K562 (cell line): ENCODE data around the gene CCDC184. TPM values are rescaled to one million over a fixed set of nuclear protein-coding genes. Genes with fewer than 3 reads are reported as not detected.

Source experiments
- MEIS2 ChIP-seq: fragments of 450-650 bp; IDR thresholded peaks from 2 replicates; pipeline ENCODE4 v1.6.1; 2014; ENCODE audit warnings: mild to moderate bottlenecking; ENCODE audit not compliant: partially characterized antibody
- NCOR1 ChIP-seq: fragments of 450-650 bp; IDR thresholded peaks from 2 replicates; pipeline ENCODE4 v1.6.1; 2016; ENCODE audit warnings: mild to moderate bottlenecking, moderate library complexity
- PHF20 ChIP-seq: fragments of 450-650 bp; IDR thresholded peaks from 2 replicates; pipeline ENCODE4 v1.6.1; 2018; ENCODE audit not compliant: partially characterized antibody
- PHF21A ChIP-seq: fragments of 450-650 bp; IDR thresholded peaks from 2 replicates; pipeline ENCODE4 v1.6.1; 2017; ENCODE audit warnings: low read depth, borderline replicate concordance
- RBM17 ChIP-seq: fragments of 200-400 bp; formaldehyde crosslinking; IDR thresholded peaks from 2 replicates; pipeline ENCODE4 v1.6.1; 2017; ENCODE audit warnings: low read depth, mild to moderate bottlenecking, low read length, borderline replicate concordance
- RBM22 ChIP-seq: fragments of 200-400 bp; formaldehyde crosslinking; IDR thresholded peaks from 2 replicates; pipeline ENCODE4 v1.6.1; 2018; ENCODE audit warnings: low read length, low read depth; ENCODE audit not compliant: poor library complexity, severe bottlenecking
- SMARCA5 ChIP-seq: fragments of 450-650 bp; IDR thresholded peaks from 2 replicates; pipeline ENCODE4 v1.6.1; 2016
- TAL1 ChIP-seq: fragments of 450-650 bp; IDR thresholded peaks from 2 replicates; pipeline ENCODE4 v1.6.1; 2016; ENCODE audit warnings: mild to moderate bottlenecking
- WHSC1 ChIP-seq: IDR thresholded peaks from one replicate; pipeline ENCODE4 v1.6.1; 2012; ENCODE audit warnings: low read length, control low read depth, inconsistent platforms
- XRCC5 ChIP-seq: fragments of 200-400 bp; formaldehyde crosslinking; IDR thresholded peaks from 2 replicates; pipeline ENCODE4 v1.6.1; 2017; ENCODE audit warnings: low read depth, mild to moderate bottlenecking, low read length
- ZC3H8 ChIP-seq: fragments of 450-650 bp; IDR thresholded peaks from 2 replicates; pipeline ENCODE4 v1.6.1; 2017
- ZNF224 ChIP-seq: sonication (generic); formaldehyde crosslinking; IDR thresholded peaks from 2 replicates; pipeline ENCODE4 v1.8.0; 2022; ENCODE audit warnings: mild to moderate bottlenecking, missing genetic modification reagents
- ZSCAN32 ChIP-seq: fragments of 450-650 bp; formaldehyde crosslinking; IDR thresholded peaks from 2 replicates; pipeline ENCODE4 v1.4.0; 2020; ENCODE audit warnings: mild to moderate bottlenecking, moderate library complexity
- polyA plus RNA-seq, 8 experiments: library from polyadenylated mRNA; depleted of rRNA in 4 of 8; stranded (reverse) in 5 of 8; unstranded in 3 of 8; fragments of >200 nt; fragmentation: Nextera tagmentation in 2 of 8; fragmentation: Illumina TruSeq in 1 of 8; extraction: Ambion mirVana in 2 of 8; extraction: Trizol in 1 of 8; gene quantifications; 2 replicates each; pipeline versions ENCODE4 v1.2.1 to v1.2.3, GENCODE V29; 2011 to 2014; ENCODE audit warnings: inconsistent platforms in 1 of 8, missing spikeins in 1 of 8
- total RNA-seq, 7 experiments: library from RNA; depleted of rRNA in 6 of 7; stranded (reverse); fragments of >200 nt in 6 of 7; fragmentation: Illumina TruSeq in 2 of 7; extraction: Trizol in 2 of 7; gene quantifications; 2 replicates each; pipeline versions ENCODE4 v1.2.1 to v1.2.3, GENCODE V29; 2011 to 2021; ENCODE audit warnings: low replicate concordance in 1 of 7
- TF ChIP-seq, protein P1 (sequence below): fragments of 250-450 bp; sonication (Bioruptor Pico); IDR thresholded peaks from 2 replicates; pipeline ENCODE4 v1.4.0; 2020; ENCODE audit warnings: mild to moderate bottlenecking, moderate library complexity
- TF ChIP-seq, protein P2 (sequence below): sonication (generic); formaldehyde crosslinking; IDR thresholded peaks from 2 replicates; pipeline ENCODE4 v1.8.0; 2022; ENCODE audit warnings: mild to moderate bottlenecking, low read depth, missing genetic modification reagents
- TF ChIP-seq, protein P3 (sequence below): fragments of 250-450 bp; sonication (Bioruptor Pico); IDR thresholded peaks from 2 replicates; pipeline ENCODE4 v1.5.0; 2022; ENCODE audit warnings: mild to moderate bottlenecking
- TF ChIP-seq, protein P4 (sequence below), 3 experiments: IDR thresholded peaks in 2 of 3; conservative IDR thresholded peaks in 1 of 3; 2 replicates each; pipeline ENCODE4 v1.5.1; 2011 to 2012; ENCODE audit warnings: low read length in 3 of 3, mild to moderate bottlenecking in 3 of 3, control low read depth in 2 of 3, improper control_type of control experiment in 1 of 3, inconsistent platforms in 1 of 3, low read depth in 1 of 3, mixed read lengths in 1 of 3, moderate library complexity in 1 of 3; ENCODE audit not compliant: insufficient read depth in 2 of 3
- TF ChIP-seq, protein P5 (sequence below): fragments of 250-450 bp; sonication (Bioruptor Pico); IDR thresholded peaks from 2 replicates; pipeline ENCODE4 v1.5.0; 2020; ENCODE audit warnings: mild to moderate bottlenecking

The CCDC184 gene
- total and polyA plus RNA-seq, 9 of the 15 experiments (the other 6 are each of a cell fraction or from before 2014, with no cell fraction given): 0.09 TPM; not detected in 8

DNA sequence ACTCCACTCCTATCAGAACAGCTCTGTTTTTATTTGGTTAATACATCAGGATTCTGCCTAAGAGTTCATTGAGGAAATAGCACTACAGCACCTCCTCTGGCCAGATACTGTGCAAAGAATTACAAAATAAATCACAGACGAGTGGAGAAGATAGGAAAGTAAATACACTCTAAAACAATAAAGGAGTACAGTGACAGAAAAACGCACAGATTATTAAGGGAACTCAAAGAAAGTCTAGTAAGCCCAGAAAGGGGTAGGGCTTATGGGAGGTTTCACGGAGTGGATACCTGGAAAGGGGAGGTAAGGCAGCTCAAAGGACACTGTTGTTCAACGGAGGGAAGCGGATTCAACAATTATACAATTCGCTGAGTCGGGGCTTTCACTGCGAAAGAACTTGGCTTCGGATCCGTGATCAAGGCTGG, 14.1 kb downstream of the CCDC184 start (continued):
- TF ChIP-seq, protein P1, sequence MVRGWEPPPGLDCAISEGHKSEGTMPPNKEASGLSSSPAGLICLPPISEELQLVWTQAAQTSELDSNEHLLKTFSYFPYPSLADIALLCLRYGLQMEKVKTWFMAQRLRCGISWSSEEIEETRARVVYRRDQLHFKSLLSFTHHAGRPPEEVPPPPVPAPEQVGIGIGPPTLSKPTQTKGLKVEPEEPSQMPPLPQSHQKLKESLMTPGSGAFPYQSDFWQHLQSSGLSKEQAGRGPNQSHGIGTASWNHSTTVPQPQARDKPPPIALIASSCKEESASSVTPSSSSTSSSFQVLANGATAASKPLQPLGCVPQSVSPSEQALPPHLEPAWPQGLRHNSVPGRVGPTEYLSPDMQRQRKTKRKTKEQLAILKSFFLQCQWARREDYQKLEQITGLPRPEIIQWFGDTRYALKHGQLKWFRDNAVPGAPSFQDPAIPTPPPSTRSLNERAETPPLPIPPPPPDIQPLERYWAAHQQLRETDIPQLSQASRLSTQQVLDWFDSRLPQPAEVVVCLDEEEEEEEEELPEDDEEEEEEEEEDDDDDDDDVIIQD: no peak
- TF ChIP-seq, protein P2, sequence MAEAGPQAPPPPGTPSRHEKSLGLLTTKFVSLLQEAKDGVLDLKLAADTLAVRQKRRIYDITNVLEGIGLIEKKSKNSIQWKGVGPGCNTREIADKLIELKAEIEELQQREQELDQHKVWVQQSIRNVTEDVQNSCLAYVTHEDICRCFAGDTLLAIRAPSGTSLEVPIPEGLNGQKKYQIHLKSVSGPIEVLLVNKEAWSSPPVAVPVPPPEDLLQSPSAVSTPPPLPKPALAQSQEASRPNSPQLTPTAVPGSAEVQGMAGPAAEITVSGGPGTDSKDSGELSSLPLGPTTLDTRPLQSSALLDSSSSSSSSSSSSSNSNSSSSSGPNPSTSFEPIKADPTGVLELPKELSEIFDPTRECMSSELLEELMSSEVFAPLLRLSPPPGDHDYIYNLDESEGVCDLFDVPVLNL (CRISPR knock-in tag): no peak
- TF ChIP-seq, protein P3, sequence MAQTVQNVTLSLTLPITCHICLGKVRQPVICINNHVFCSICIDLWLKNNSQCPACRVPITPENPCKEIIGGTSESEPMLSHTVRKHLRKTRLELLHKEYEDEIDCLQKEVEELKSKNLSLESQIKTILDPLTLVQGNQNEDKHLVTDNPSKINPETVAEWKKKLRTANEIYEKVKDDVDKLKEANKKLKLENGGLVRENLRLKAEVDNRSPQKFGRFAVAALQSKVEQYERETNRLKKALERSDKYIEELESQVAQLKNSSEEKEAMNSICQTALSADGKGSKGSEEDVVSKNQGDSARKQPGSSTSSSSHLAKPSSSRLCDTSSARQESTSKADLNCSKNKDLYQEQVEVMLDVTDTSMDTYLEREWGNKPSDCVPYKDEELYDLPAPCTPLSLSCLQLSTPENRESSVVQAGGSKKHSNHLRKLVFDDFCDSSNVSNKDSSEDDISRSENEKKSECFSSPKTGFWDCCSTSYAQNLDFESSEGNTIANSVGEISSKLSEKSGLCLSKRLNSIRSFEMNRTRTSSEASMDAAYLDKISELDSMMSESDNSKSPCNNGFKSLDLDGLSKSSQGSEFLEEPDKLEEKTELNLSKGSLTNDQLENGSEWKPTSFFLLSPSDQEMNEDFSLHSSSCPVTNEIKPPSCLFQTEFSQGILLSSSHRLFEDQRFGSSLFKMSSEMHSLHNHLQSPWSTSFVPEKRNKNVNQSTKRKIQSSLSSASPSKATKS (CRISPR knock-in tag): no peak
- TF ChIP-seq, protein P4, sequence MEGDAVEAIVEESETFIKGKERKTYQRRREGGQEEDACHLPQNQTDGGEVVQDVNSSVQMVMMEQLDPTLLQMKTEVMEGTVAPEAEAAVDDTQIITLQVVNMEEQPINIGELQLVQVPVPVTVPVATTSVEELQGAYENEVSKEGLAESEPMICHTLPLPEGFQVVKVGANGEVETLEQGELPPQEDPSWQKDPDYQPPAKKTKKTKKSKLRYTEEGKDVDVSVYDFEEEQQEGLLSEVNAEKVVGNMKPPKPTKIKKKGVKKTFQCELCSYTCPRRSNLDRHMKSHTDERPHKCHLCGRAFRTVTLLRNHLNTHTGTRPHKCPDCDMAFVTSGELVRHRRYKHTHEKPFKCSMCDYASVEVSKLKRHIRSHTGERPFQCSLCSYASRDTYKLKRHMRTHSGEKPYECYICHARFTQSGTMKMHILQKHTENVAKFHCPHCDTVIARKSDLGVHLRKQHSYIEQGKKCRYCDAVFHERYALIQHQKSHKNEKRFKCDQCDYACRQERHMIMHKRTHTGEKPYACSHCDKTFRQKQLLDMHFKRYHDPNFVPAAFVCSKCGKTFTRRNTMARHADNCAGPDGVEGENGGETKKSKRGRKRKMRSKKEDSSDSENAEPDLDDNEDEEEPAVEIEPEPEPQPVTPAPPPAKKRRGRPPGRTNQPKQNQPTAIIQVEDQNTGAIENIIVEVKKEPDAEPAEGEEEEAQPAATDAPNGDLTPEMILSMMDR (IDR thresholded peaks at IDR 0.05 in 2 of 3, conservative IDR thresholded peaks at IDR 0.05 in 1 of 3; ENCODE audit: insufficient read depth in 2 of 3, low read depth in 1 of 3, low read length in 3 of 3): peak; percentile 33 to 58 (median 51); a peak in 4 of 6 replicates
- TF ChIP-seq, protein P5, sequence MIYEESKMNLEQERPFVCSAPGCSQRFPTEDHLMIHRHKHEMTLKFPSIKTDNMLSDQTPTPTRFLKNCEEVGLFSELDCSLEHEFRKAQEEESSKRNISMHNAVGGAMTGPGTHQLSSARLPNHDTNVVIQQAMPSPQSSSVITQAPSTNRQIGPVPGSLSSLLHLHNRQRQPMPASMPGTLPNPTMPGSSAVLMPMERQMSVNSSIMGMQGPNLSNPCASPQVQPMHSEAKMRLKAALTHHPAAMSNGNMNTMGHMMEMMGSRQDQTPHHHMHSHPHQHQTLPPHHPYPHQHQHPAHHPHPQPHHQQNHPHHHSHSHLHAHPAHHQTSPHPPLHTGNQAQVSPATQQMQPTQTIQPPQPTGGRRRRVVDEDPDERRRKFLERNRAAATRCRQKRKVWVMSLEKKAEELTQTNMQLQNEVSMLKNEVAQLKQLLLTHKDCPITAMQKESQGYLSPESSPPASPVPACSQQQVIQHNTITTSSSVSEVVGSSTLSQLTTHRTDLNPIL (CRISPR knock-in tag): no peak
- TF ChIP-seq PHF20 (no peak), ZSCAN32 (no peak), NCOR1 (peak; percentile 26; the same call in 1 of the 2 replicates), MEIS2 (no peak), PHF21A (peak; percentile 95), RBM22 (no peak), SMARCA5 (0 out of 2 replicates have a peak, but pooled peaks have one; percentile 30), TAL1 (no peak), XRCC5 (no peak), ZNF224 (CRISPR knock-in tag) (no peak), RBM17 (no peak), ZC3H8 (no peak), WHSC1 (no peak)
